ENCODE data around the gene TMEM31. TPM values are rescaled to one million over a fixed set of nuclear protein-coding genes. Genes with fewer than 3 reads are reported as not detected.
A peak's percentile ranks its signal among the peaks of the same experiment; 100 is the strongest.

TMEM31 gene
- total and polyA plus RNA-seq, 9 of the 15 experiments (the other 6 are each of a cell fraction or from before 2014, with no cell fraction given) = 0.18 TPM; not detected in 8

DNA sequence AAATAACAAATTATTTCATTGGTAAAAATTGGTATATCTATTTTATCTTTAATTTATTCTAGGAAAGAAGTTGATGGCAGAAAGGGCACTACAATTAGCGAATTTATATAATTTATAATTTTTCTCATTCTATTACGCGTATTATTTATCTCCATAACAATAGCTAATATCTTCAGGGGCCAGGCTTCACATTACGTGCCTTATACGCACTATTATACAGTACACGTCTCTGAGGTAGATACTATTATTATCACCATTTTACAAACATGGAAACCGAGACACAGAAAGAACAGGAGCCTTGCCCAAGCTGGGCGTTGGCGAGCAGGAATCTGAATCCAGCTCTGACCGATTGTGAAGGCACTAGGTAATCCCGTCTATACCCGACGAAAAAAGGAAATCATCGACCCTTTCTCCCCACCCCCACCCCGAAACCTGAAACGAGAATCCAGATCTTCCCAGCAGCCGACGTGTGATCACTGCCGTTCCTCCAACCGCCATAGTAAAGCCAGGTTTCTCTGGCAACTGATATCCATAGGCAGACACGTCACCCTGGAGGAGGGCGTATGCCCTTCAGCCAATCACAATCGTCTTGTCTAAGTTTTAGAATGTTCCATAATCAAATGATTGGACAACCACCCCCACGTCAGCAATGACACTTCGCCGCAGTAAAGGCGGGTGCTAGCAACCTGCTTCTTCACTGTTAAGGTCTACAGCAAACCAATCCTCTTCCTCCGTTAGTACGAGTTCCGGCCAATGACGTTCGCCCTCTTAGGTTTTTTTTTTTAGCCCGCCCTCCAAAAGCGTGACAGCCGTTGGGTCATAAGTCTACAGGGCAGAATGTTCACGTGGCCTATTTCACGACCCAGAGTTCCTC lies 24.3 kb upstream of the TMEM31 start, which contains the start of gene MORF4L2 (continued):
- TF ChIP-seq, protein P1, sequence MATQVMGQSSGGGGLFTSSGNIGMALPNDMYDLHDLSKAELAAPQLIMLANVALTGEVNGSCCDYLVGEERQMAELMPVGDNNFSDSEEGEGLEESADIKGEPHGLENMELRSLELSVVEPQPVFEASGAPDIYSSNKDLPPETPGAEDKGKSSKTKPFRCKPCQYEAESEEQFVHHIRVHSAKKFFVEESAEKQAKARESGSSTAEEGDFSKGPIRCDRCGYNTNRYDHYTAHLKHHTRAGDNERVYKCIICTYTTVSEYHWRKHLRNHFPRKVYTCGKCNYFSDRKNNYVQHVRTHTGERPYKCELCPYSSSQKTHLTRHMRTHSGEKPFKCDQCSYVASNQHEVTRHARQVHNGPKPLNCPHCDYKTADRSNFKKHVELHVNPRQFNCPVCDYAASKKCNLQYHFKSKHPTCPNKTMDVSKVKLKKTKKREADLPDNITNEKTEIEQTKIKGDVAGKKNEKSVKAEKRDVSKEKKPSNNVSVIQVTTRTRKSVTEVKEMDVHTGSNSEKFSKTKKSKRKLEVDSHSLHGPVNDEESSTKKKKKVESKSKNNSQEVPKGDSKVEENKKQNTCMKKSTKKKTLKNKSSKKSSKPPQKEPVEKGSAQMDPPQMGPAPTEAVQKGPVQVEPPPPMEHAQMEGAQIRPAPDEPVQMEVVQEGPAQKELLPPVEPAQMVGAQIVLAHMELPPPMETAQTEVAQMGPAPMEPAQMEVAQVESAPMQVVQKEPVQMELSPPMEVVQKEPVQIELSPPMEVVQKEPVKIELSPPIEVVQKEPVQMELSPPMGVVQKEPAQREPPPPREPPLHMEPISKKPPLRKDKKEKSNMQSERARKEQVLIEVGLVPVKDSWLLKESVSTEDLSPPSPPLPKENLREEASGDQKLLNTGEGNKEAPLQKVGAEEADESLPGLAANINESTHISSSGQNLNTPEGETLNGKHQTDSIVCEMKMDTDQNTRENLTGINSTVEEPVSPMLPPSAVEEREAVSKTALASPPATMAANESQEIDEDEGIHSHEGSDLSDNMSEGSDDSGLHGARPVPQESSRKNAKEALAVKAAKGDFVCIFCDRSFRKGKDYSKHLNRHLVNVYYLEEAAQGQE (IDR thresholded peaks at IDR 0.05; ENCODE audit: borderline replicate concordance) = no peak
- TF ChIP-seq, protein P1 (CRISPR knock-in tag; IDR thresholded peaks at IDR 0.05; ENCODE audit: low read depth) = no peak
- TF ChIP-seq MEF2A (IDR thresholded peaks at IDR 0.05; ENCODE audit: control insufficient read depth, low read depth, low read length) (no peak), ZSCAN32 (CRISPR knock-in tag; IDR thresholded peaks at IDR 0.05) (no peak), KAT2B (IDR thresholded peaks at IDR 0.05; ENCODE audit: low read depth, low read length) (no peak), RBM15 (IDR thresholded peaks at IDR 0.05; ENCODE audit: insufficient read depth, low read length) (no peak), FOXJ3 (CRISPR knock-in tag; IDR thresholded peaks at IDR 0.05) (no peak), SRSF9 (IDR thresholded peaks at IDR 0.05; ENCODE audit: borderline replicate concordance, low read depth, low read length) (no peak), TCF7L2 (IDR thresholded peaks at IDR 0.05; ENCODE audit: low read depth, low read length) (no peak), FOXA3 (CRISPR knock-in tag; conservative IDR thresholded peaks at IDR 0.05 in 1 of 2, IDR thresholded peaks at IDR 0.05 in 1 of 2) (no peak), MCM5 (IDR thresholded peaks at IDR 0.05; ENCODE audit: low read depth) (no peak), SP2 (IDR thresholded peaks at IDR 0.05; ENCODE audit: extremely low read depth, low read depth, low read length, poor library complexity, severe bottlenecking) (peak; percentile 56), FOS (IDR thresholded peaks at IDR 0.05; ENCODE audit: extremely low read depth, insufficient read length) (peak; percentile 96), HNRNPH1 (optimal IDR thresholded peaks at IDR 0.05; ENCODE audit: low read depth, low read length) (no peak), SP1 (CRISPR knock-in tag; IDR thresholded peaks at IDR 0.05) (peak; percentile 34; the same call in 1 of the 2 replicates), ZFP1 (CRISPR knock-in tag; IDR thresholded peaks at IDR 0.05) (no peak), ZEB2 (IDR thresholded peaks at IDR 0.05) (no peak), HDAC6 (IDR thresholded peaks at IDR 0.05; ENCODE audit: low read depth, low read length) (no peak), MEIS2 (IDR thresholded peaks at IDR 0.05; ENCODE audit: partially characterized antibody) (peak; percentile 50)
- TF ChIP-seq, protein P2, sequence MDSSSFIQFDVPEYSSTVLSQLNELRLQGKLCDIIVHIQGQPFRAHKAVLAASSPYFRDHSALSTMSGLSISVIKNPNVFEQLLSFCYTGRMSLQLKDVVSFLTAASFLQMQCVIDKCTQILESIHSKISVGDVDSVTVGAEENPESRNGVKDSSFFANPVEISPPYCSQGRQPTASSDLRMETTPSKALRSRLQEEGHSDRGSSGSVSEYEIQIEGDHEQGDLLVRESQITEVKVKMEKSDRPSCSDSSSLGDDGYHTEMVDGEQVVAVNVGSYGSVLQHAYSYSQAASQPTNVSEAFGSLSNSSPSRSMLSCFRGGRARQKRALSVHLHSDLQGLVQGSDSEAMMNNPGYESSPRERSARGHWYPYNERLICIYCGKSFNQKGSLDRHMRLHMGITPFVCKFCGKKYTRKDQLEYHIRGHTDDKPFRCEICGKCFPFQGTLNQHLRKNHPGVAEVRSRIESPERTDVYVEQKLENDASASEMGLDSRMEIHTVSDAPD (CRISPR knock-in tag; IDR thresholded peaks at IDR 0.05) = no peak

Measured in K562 (cell line).